A549 (cell line): ENCODE data around the gene TPBGL. TPM values are rescaled to one million over a fixed set of nuclear protein-coding genes. Genes with fewer than 3 reads are reported as not detected.

Experiments used
- ATAC-seq, 2 experiments: fragments of 200-7000 bp in 1 of 2; fragments of >200 bp in 1 of 2; cut with Nextera tagmentation in 1 of 2; cut with Tn5 transposase in 1 of 2; 3 replicates each; pipeline versions ENCODE4 v1.8.0 to v1.9.1; 2018 to 2020; ENCODE audit warnings: mild to moderate bottlenecking in 1 of 2, moderate library complexity in 1 of 2
- CTCF ChIA-PET: fragments of 300-600 bp; sonication (Branson Sonifier 250); formaldehyde crosslinking; extraction: SDS; loops from one replicate; lab custom pipeline; 2021; ENCODE audit warnings: antibody characterized with exemption, inconsistent platforms; lab: Yijun Ruan, JAX
- POLR2A ChIA-PET: fragments of 350-600 bp; formaldehyde crosslinking; extraction: SDS; loops from one replicate; lab custom pipeline; 2021; ENCODE audit warnings: antibody characterized with exemption, inconsistent platforms; lab: Yijun Ruan, JAX
- DNase-seq, 2 experiments: peaks; one replicate each; pipeline versions ENCODE4 v3.0.0 to v3.0.0-alpha.2; 2011 to 2016; ENCODE audit warnings: low read depth in 1 of 2, low spot score in 1 of 2
- FAIRE-seq: peaks from 2 replicates; lab custom pipeline; 2011; peaks lifted over from hg19 to GRCh38; lab: Jason Lieb, UNC
- H3K27ac ChIP-seq, 2 experiments: fragments of >200 bp; sonication (Bioruptor Twin); formaldehyde crosslinking; 3 replicates each; pipeline ENCODE4 v1.5.1; 2016 to 2017
- H3K4me1 ChIP-seq: fragments of >200 bp; sonication (Bioruptor Twin); formaldehyde crosslinking; 3 replicates; pipeline ENCODE4 v1.6.1; 2016
- H3K4me2 ChIP-seq: fragments of >200 bp; sonication (Bioruptor Twin); formaldehyde crosslinking; 3 replicates; pipeline ENCODE4 v1.6.1; 2016
- H3K4me3 ChIP-seq: fragments of >200 bp; sonication (Bioruptor Twin); formaldehyde crosslinking; 3 replicates; pipeline ENCODE4 v1.5.1; 2016
- H3K9me3 ChIP-seq: fragments of >200 bp; sonication (Bioruptor Twin); formaldehyde crosslinking; 3 replicates; pipeline ENCODE4 v1.6.1; 2016
- ATOH8 ChIP-seq: fragments of 250-450 bp; sonication (Bioruptor Pico); IDR thresholded peaks from 2 replicates; pipeline ENCODE4 v1.5.0; 2020; ENCODE audit warnings: low read depth, mild to moderate bottlenecking, moderate library complexity
- CBX8 ChIP-seq: fragments of 200-600 bp; sonication (generic); IDR thresholded peaks from 2 replicates; pipeline ENCODE4 v1.6.1; 2016
- CEBPB ChIP-seq, 2 experiments: fragments of >200 bp in 1 of 2; sonication (Bioruptor Twin) in 1 of 2; formaldehyde crosslinking in 1 of 2; IDR thresholded peaks; 2 replicates each; pipeline ENCODE4 v1.6.1; 2012 to 2016
- CHD4 ChIP-seq: fragments of 200-600 bp; sonication (generic); IDR thresholded peaks from 2 replicates; pipeline ENCODE4 v1.6.1; 2016; ENCODE audit warnings: antibody characterized with exemption, mild to moderate bottlenecking, borderline replicate concordance
- E2F6 ChIP-seq: IDR thresholded peaks from 2 replicates; pipeline ENCODE4 v1.6.1; 2012; ENCODE audit warnings: low read depth, borderline replicate concordance
- FOXS1 ChIP-seq: fragments of 250-450 bp; sonication (Bioruptor Pico); IDR thresholded peaks from 2 replicates; pipeline ENCODE4 v1.5.0; 2020; ENCODE audit warnings: mild to moderate bottlenecking, moderate library complexity
- HEYL ChIP-seq: fragments of 250-450 bp; sonication (Bioruptor Pico); IDR thresholded peaks from 2 replicates; pipeline ENCODE4 v1.8.0; 2021; ENCODE audit warnings: mild to moderate bottlenecking, moderate library complexity
- HMGXB4 ChIP-seq: fragments of 250-450 bp; sonication (Bioruptor Pico); IDR thresholded peaks from 2 replicates; pipeline ENCODE4 v1.5.0; 2021; ENCODE audit warnings: mild to moderate bottlenecking, moderate library complexity, borderline replicate concordance
- HOXB13 ChIP-seq: fragments of 250-450 bp; sonication (Bioruptor Pico); IDR thresholded peaks from 2 replicates; pipeline ENCODE4 v1.5.0; 2020; ENCODE audit warnings: low read depth, mild to moderate bottlenecking, moderate library complexity
- JUNB ChIP-seq: fragments of >200 bp; sonication (Bioruptor Twin); formaldehyde crosslinking; IDR thresholded peaks from 2 replicates; pipeline ENCODE4 v1.6.1; 2016
- KDM1A ChIP-seq: fragments of 200-600 bp; sonication (generic); IDR thresholded peaks from 2 replicates; pipeline ENCODE4 v1.6.1; 2016; ENCODE audit warnings: low read depth, mild to moderate bottlenecking
- MAFK ChIP-seq: fragments of 450-650 bp; IDR thresholded peaks from 2 replicates; pipeline ENCODE4 v1.6.1; 2014; ENCODE audit not compliant: partially characterized antibody
- MAZ ChIP-seq: fragments of 150-350 bp; IDR thresholded peaks from 2 replicates; pipeline ENCODE4 v1.6.1; 2014; ENCODE audit warnings: antibody characterized with exemption, low read depth, low read length, borderline replicate concordance
- NFE2L2 ChIP-seq: fragments of 150-350 bp; conservative IDR thresholded peaks from 2 replicates; pipeline ENCODE4 v1.6.1; 2014; ENCODE audit warnings: low read length
- NPAS2 ChIP-seq: fragments of 250-450 bp; sonication (Bioruptor Pico); IDR thresholded peaks from 2 replicates; pipeline ENCODE4 v1.8.0; 2022; ENCODE audit warnings: mild to moderate bottlenecking, moderate library complexity, borderline replicate concordance
- POLR2A ChIP-seq: IDR thresholded peaks from 2 replicates; pipeline ENCODE4 v1.6.1; 2012; ENCODE audit warnings: mild to moderate bottlenecking, low read length
- RAD21 ChIP-seq, 2 experiments: fragments of >200 bp in 1 of 2; sonication (Bioruptor Twin) in 1 of 2; formaldehyde crosslinking in 1 of 2; IDR thresholded peaks in 1 of 2; conservative IDR thresholded peaks in 1 of 2; 2 replicates in 1 of 2; 3 replicates in 1 of 2; pipeline ENCODE4 v1.6.1; 2012 to 2018; ENCODE audit warnings: inconsistent platforms in 1 of 2
- RCOR1 ChIP-seq: fragments of 150-350 bp; IDR thresholded peaks from 2 replicates; pipeline ENCODE4 v1.6.1; 2014; ENCODE audit warnings: antibody characterized with exemption, low read length, low read depth
- SMC3 ChIP-seq: fragments of >200 bp; sonication (Bioruptor Twin); formaldehyde crosslinking; IDR thresholded peaks from 3 replicates; pipeline ENCODE4 v1.6.1; 2018; ENCODE audit warnings: inconsistent platforms
- TP53 ChIP-seq: fragments of 250-450 bp; sonication (Bioruptor Pico); IDR thresholded peaks from 2 replicates; pipeline ENCODE4 v1.5.0; 2021; ENCODE audit warnings: mild to moderate bottlenecking, moderate library complexity
- USF2 ChIP-seq: fragments of 450-650 bp; IDR thresholded peaks from 2 replicates; pipeline ENCODE4 v1.6.1; 2014; ENCODE audit warnings: antibody characterized with exemption
- ZNF302 ChIP-seq: fragments of 250-450 bp; sonication (Bioruptor Pico); IDR thresholded peaks from 2 replicates; pipeline ENCODE4 v1.9.0; 2021; ENCODE audit warnings: inconsistent platforms, mild to moderate bottlenecking, moderate library complexity
- ZSCAN20 ChIP-seq: fragments of 250-450 bp; sonication (Bioruptor Pico); IDR thresholded peaks from 2 replicates; pipeline ENCODE4 v1.8.0; 2022; ENCODE audit warnings: mild to moderate bottlenecking, moderate library complexity
- WGBS: methylation state at CpG from one replicate; pipeline ENCODE4 v1.1.6; 2017; ENCODE audit errors: missing lambda C conversion rate; 5-methylcytosine and 5-hydroxymethylcytosine counted together
- polyA plus RNA-seq, 4 experiments: library from polyadenylated mRNA; depleted of rRNA in 3 of 4; stranded (reverse); fragments of >200 nt; fragmentation: RNase III in 1 of 4; extraction: RNeasy Plus Mini Kit Qiagen cat#74134 plus additional on column Dnase treatment in 1 of 4; gene quantifications; 2 replicates in 3 of 4; 3 replicates in 1 of 4; pipeline ENCODE4 v1.2.3, GENCODE V29; 2011 to 2017

The TPBGL gene
- polyA plus RNA-seq, 2 of the 4 experiments (the other 2 are of a cell fraction), result 0.03 to 0.12 TPM

- Histone ChIP-seq H3K4me2 (no peak overlapping the region), H3K4me3 (no peak overlapping the region), H3K9me3 (no peaks in the 10 kb centered on the region), H3K27ac (no peak overlapping the region), H3K4me1 (peaks cover 9% of the 10 kb centered on the region; the same call in 1 of the 3 replicates)
- POLR2A ChIA-PET, result no interaction called here
- CTCF ChIA-PET, result interaction anchor here (1.0 to 9.7 kb wide), 6 partner anchors 9 to 240 kb away, joined by 3 to 77 read pairs (median 12); partner anchors contain the start of gene TPBGL
- DNase-seq (no peak), FAIRE-seq (no peak), ATAC-seq (no peak)
- WGBS, result 84% methylated on average over 4 of the region's 4 CpGs
- TF ChIP-seq CHD4 (no peak), RAD21 (conservative IDR thresholded peaks at IDR 0.05 in 1 of 2, IDR thresholded peaks at IDR 0.05 in 1 of 2) (no peak), HEYL (CRISPR knock-in tag) (no peak), MAFK (no peak)
Measured at GRCh38 chr11:75262436-75262835, 21.9 kb downstream of the TPBGL start.

GRCh38 chr11:75262961-75263852 is 22.6 kb downstream of the TPBGL start:
- CTCF ChIA-PET, result interaction anchor here (0.8 to 9.7 kb wide), 9 partner anchors 8 to 240 kb away, joined by 3 to 77 read pairs (median 4); partner anchors contain the start of gene TPBGL
- no peak for DNase-seq
- no peaks in the 10 kb centered on the region for H3K9me3 ChIP-seq
- no peak for TF ChIP-seq SMC3
- TF ChIP-seq HMGXB4 (CRISPR knock-in tag), result no peak
- TF ChIP-seq JUNB, result no peak
- TF ChIP-seq, all 56 proteins: peak for 0
- peak overlapping the region in 1 of 2 experiments; percentile 43; a peak in 1 of 6 replicates for H3K27ac ChIP-seq
- H3K4me1 ChIP-seq, result peaks cover 9% of the 10 kb centered on the region; the same call in 1 of the 3 replicates
- POLR2A ChIA-PET, result no interaction called here
- H3K4me3 ChIP-seq, result no peak overlapping the region
- WGBS, result 83% methylated on average over 17 of the region's 17 CpGs
- FAIRE-seq (no peak), ATAC-seq (no peak)
- H3K4me2 ChIP-seq, result no peak overlapping the region

GRCh38 chr11:75263944-75264349 is 23.4 kb downstream of the TPBGL start:
- peaks cover 9% of the 10 kb centered on the region; the same call in 1 of the 3 replicates for H3K4me1 ChIP-seq
- ATAC-seq, result no peak; a peak in 1 of 6 replicates
- no peak overlapping the region for H3K4me3 ChIP-seq
- peak overlapping the region; percentile 19 to 43; a peak in 1 of 6 replicates for H3K27ac ChIP-seq
- FAIRE-seq, result no peak
- no peak for TF ChIP-seq ZSCAN20 (CRISPR knock-in tag)
- TF ChIP-seq ZNF302 (CRISPR knock-in tag), result no peak
- no peak for TF ChIP-seq POLR2A
- no peak for TF ChIP-seq USF2
- TF ChIP-seq KDM1A, result no peak
- no peak for TF ChIP-seq E2F6
- no peak for TF ChIP-seq HEYL (CRISPR knock-in tag)
- no peak for TF ChIP-seq MAFK
- no peak for TF ChIP-seq TP53 (CRISPR knock-in tag)
- no peak for TF ChIP-seq CBX8
- no peak for TF ChIP-seq NFE2L2
- TF ChIP-seq MAZ, result no peak
- TF ChIP-seq HOXB13 (CRISPR knock-in tag), result no peak
- no peak for TF ChIP-seq NPAS2 (CRISPR knock-in tag)
- no peak for TF ChIP-seq CEBPB (IDR thresholded peaks at IDR 0.05)
- no peak for TF ChIP-seq RCOR1
- TF ChIP-seq ATOH8 (CRISPR knock-in tag), result no peak
- TF ChIP-seq FOXS1 (CRISPR knock-in tag), result no peak
- 76% methylated on average over 4 of the region's 4 CpGs for WGBS
- H3K9me3 ChIP-seq, result no peaks in the 10 kb centered on the region
- no peak overlapping the region for H3K4me2 ChIP-seq
- DNase-seq, result no peak
- POLR2A ChIA-PET, result no interaction called here
- CTCF ChIA-PET, result interaction anchor here (0.8 to 9.7 kb wide), 7 partner anchors 14 to 241 kb away, joined by 3 to 77 read pairs (median 4); partner anchors contain the start of gene TPBGL
